GM12878 (cell line): ENCODE measurements around the gene ADGRF4. TPM values are rescaled to one million over a fixed set of nuclear protein-coding genes. Genes with fewer than 3 reads are reported as not detected.

ENCODE experiments used
- ATAC-seq: fragments of 200-7000 bp; cut with Tn5 transposase; 3 replicates; pipeline ENCODE4 v1.9.1; 2020; ENCODE audit warnings: mild to moderate bottlenecking, moderate library complexity
- BruUV-seq: library from RNA; stranded (reverse); fragments of 400-500 nt; replicated peaks from 2 replicates; lab custom pipeline; 2021; lab: Mats Ljungman, UMichigan
- CTCF ChIA-PET: fragments of 300-600 bp; sonication (Branson Sonifier 250); formaldehyde crosslinking; extraction: SDS; loops from one replicate; lab custom pipeline; 2021; ENCODE audit warnings: inconsistent platforms; lab: Yijun Ruan, JAX
- POLR2A ChIA-PET: fragments of 350-600 bp; formaldehyde crosslinking; extraction: SDS; loops from one replicate; lab custom pipeline; 2021; ENCODE audit warnings: inconsistent platforms; lab: Charles Lee
- RAD21 ChIA-PET: fragments of 300-600 bp; sonication (Branson Sonifier 250); formaldehyde crosslinking; loops from one replicate; lab custom pipeline; 2023; ENCODE audit warnings: antibody characterized with exemption; ENCODE audit not compliant: unreplicated experiment; lab: Charles Lee
- SMC1A ChIA-PET: fragments of 300-600 bp; sonication (Branson Sonifier 250); formaldehyde crosslinking; loops from one replicate; lab custom pipeline; 2023; ENCODE audit not compliant: unreplicated experiment, uncharacterized antibody; lab: Charles Lee
- DNase-seq: peaks from one replicate; pipeline ENCODE4 v3.0.0-alpha.2; 2011; ENCODE audit warnings: low read depth, low spot score
- FAIRE-seq: peaks from 3 replicates; lab custom pipeline; 2011; peaks lifted over from hg19 to GRCh38; lab: Jason Lieb, UNC
- H2AFZ ChIP-seq: 2 replicates; pipeline ENCODE4 v1.6.0; 2011; ENCODE audit warnings: low read depth, low read length, control low read depth; ENCODE audit not compliant: control insufficient read depth
- H3K27ac ChIP-seq: 2 replicates; pipeline ENCODE4 v1.5.1; 2011; ENCODE audit warnings: control low read depth; ENCODE audit not compliant: control insufficient read depth, insufficient read depth
- H3K27me3 ChIP-seq, 2 experiments: replicated peaks in 1 of 2; 2 replicates each; pipeline versions ENCODE4 v1.6.0 to v1.6.1; 2011; ENCODE audit warnings: low read length in 1 of 2; ENCODE audit not compliant: control insufficient read depth in 2 of 2, insufficient read depth in 2 of 2
- H3K36me3 ChIP-seq, 2 experiments: 2 replicates each; pipeline ENCODE4 v1.5.1; 2011; ENCODE audit warnings: low read length in 1 of 2; ENCODE audit not compliant: control insufficient read depth in 2 of 2, insufficient read depth in 2 of 2
- H3K4me1 ChIP-seq: 2 replicates; pipeline ENCODE4 v1.6.1; 2011; ENCODE audit warnings: mild to moderate bottlenecking, low read length, moderate library complexity, mixed read lengths; ENCODE audit not compliant: control insufficient read depth, insufficient read depth
- H3K4me2 ChIP-seq: 2 replicates; pipeline ENCODE4 v1.6.0; 2011; ENCODE audit warnings: control low read depth; ENCODE audit not compliant: control insufficient read depth, insufficient read depth
- H3K4me3 ChIP-seq: fragments of 200-600 bp; sonication (generic); 2 replicates; pipeline ENCODE4 v1.5.1; 2016
- H3K79me2 ChIP-seq: 2 replicates; pipeline ENCODE4 v1.6.0; 2011; ENCODE audit warnings: low read length; ENCODE audit not compliant: control insufficient read depth, insufficient read depth
- H3K9ac ChIP-seq: 2 replicates; pipeline ENCODE4 v1.8.0; 2011; ENCODE audit warnings: low read length, control low read depth, mixed read lengths; ENCODE audit not compliant: control insufficient read depth, insufficient read depth
- H3K9me3 ChIP-seq: replicated peaks from 3 replicates; pipeline ENCODE4 v1.5.1; 2011; ENCODE audit warnings: mild to moderate bottlenecking, low read length; ENCODE audit not compliant: control insufficient read depth, insufficient read depth
- H4K20me1 ChIP-seq: 2 replicates; pipeline ENCODE4 v1.6.0; 2011; ENCODE audit not compliant: control insufficient read depth, insufficient read depth
- CHD4 ChIP-seq: fragments of 200-600 bp; sonication (generic); IDR thresholded peaks from 2 replicates; pipeline ENCODE4 v1.6.1; 2016; ENCODE audit warnings: mild to moderate bottlenecking
- FOXK2 ChIP-seq: fragments of 450-650 bp; IDR thresholded peaks from 2 replicates; pipeline ENCODE4 v1.6.1; 2017; ENCODE audit warnings: mild to moderate bottlenecking, moderate library complexity
- ZSCAN29 ChIP-seq: fragments of 450-650 bp; IDR thresholded peaks from 2 replicates; pipeline ENCODE4 v1.6.1; 2017; ENCODE audit warnings: mild to moderate bottlenecking, moderate library complexity
- WGBS: methylation state at CpG from one replicate; pipeline ENCODE4 v1.1.6; 2016; ENCODE audit warnings: low lambda C conversion rate; ENCODE audit not compliant: insufficient replicate concordance, insufficient coverage; ENCODE audit errors: missing lambda C conversion rate; 5-methylcytosine and 5-hydroxymethylcytosine counted together
- in situ Hi-C: fragments of 300-500 bp; cut with MboI; formaldehyde crosslinking; loops from 9 replicates; pipeline ENCODE4 v1.14.3; 2018; ENCODE audit warnings: mixed read lengths
- intact Hi-C: fragments of 100-400 bp; cut with micrococcal nuclease; formaldehyde crosslinking; loops from one replicate; pipeline ENCODE4 v1.14.2; 2022; ENCODE audit not compliant: unreplicated experiment
- polyA plus RNA-seq, 11 experiments: library from polyadenylated mRNA; depleted of rRNA in 4 of 11; unstranded in 6 of 11; stranded (reverse) in 5 of 11; fragments of >200 nt; fragmentation: Nextera tagmentation in 4 of 11; fragmentation: Illumina TruSeq in 1 of 11; extraction: Ambion mirVana in 4 of 11; extraction: Trizol in 1 of 11; gene quantifications; 1 replicate in 1 of 11; 2 replicates in 10 of 11; pipeline versions ENCODE4 v1.2.1 to v1.2.3, GENCODE V29; 2011 to 2016; ENCODE audit warnings: inconsistent platforms in 2 of 11, missing spikeins in 2 of 11, low read depth in 1 of 11
- total RNA-seq, 4 experiments: library from RNA; depleted of rRNA in 3 of 4; stranded (reverse); fragments of >200 nt in 3 of 4; fragmentation: Illumina TruSeq in 1 of 4; extraction: Trizol in 1 of 4; gene quantifications; 2 replicates each; pipeline versions ENCODE4 v1.2.1 to v1.2.3, GENCODE V29; 2013 to 2021
- TF ChIP-seq, protein P1 (sequence below): fragments of 150-350 bp; IDR thresholded peaks from 2 replicates; pipeline ENCODE4 v1.6.1; 2014; ENCODE audit warnings: mild to moderate bottlenecking, low read depth, low read length

ADGRF4 gene
- total and polyA plus RNA-seq, 10 of the 15 experiments (the other 5 are each of a cell fraction or from before 2014, with no cell fraction given), result 0.04 to 0.12 (median 0.06) TPM; not detected in 5

DNA sequence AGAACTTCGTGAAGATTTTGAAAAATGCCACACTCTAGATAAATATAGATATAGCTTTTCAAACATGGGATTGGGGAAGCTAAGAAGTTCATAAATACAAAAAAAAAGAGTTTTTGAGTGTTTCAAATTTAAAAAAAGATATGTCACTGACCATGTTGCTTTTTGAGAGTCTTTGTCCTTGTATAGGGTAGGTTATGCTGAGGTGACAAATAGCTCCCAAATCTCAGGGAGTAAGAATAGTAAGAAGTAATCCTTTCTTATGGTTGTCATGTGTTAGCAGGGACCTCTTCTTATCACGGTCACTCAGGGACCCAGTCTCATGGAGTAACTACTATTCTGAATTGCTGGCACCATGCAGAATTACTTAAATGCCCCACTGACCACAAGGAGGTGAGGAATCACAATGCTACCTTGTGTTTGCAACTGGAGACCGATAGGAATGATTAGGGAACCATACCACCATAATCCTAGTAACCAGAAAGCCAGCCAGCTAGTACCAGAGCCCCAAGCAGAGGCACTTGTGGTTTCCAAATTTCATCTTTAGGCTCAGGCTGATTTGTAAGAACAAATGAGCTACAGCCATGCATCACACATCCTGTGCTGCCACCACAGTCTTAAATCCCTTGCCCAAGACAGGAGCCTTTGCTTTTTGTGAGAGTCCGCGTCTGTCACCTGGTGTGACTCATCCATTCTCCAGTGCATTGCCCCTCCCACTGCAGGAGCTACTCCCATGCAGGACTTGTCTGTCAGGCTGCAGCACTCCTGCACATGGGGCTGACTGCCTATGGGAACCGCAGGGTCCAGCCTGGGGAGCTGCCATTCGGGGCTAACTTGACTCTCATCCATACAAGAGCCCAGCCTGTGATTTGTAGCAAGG lies 42.4 kb upstream of the ADGRF4 start:
- Histone ChIP-seq H3K4me2 (no peak overlapping the region), H3K79me2 (no peaks in the 10 kb centered on the region), H4K20me1 (no peaks in the 10 kb centered on the region), H2AFZ (no peak overlapping the region), H3K4me1 (peaks cover 3% of the 10 kb centered on the region), H3K27ac (no peak overlapping the region), H3K36me3 (no peaks in the 10 kb centered on the region), H3K9me3 (no peaks in the 10 kb centered on the region), H3K4me3 (no peak overlapping the region), H3K9ac (no peak overlapping the region), H3K27me3 (peaks cover 0 to 6% of the 10 kb centered on the region in 2 experiments; a peak in 2 of 4 replicates)
- FAIRE-seq (no peak), ATAC-seq (peak; percentile 66), DNase-seq (no peak)
- in situ Hi-C loops (no loop called here), intact Hi-C loops (no loop called here)
- 13% methylated on average over 7 of the region's 7 CpGs for WGBS
- ChIA-PET RAD21 (interaction anchor here (1.8 kb wide), 1 partner anchor 24 kb away, joined by 5 read pairs; no protein-coding TSS in a partner anchor), CTCF (interaction anchor here (0.8 to 1.4 kb wide), 5 partner anchors 23 to 125 kb away, joined by 3 to 5 read pairs (median 3); no protein-coding TSS in a partner anchor), POLR2A (no interaction called here), SMC1A (interaction anchor here (1.0 kb wide), 2 partner anchors 9 to 78 kb away, joined by 3 read pairs; no protein-coding TSS in a partner anchor)
- BruUV-seq, result no TSS peak
- TF ChIP-seq ZSCAN29, result no peak
- no peak for TF ChIP-seq CHD4
- TF ChIP-seq FOXK2, result no peak
- TF ChIP-seq, protein P1, sequence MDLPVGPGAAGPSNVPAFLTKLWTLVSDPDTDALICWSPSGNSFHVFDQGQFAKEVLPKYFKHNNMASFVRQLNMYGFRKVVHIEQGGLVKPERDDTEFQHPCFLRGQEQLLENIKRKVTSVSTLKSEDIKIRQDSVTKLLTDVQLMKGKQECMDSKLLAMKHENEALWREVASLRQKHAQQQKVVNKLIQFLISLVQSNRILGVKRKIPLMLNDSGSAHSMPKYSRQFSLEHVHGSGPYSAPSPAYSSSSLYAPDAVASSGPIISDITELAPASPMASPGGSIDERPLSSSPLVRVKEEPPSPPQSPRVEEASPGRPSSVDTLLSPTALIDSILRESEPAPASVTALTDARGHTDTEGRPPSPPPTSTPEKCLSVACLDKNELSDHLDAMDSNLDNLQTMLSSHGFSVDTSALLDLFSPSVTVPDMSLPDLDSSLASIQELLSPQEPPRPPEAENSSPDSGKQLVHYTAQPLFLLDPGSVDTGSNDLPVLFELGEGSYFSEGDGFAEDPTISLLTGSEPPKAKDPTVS, result no peak
